AG04449 (cell line): ENCODE data around the gene ENOPH1.
"Not testable (repeated sequence)": the region's sequence is repeated elsewhere in the genome, so short reads cannot be mapped to it uniquely, and the experiment has no call there.

Source experiments
- CTCF ChIA-PET: fragments of 350-600 bp; formaldehyde crosslinking; extraction: SDS; loops from one replicate; lab custom pipeline; 2021; ENCODE audit warnings: antibody characterized with exemption; lab: Yijun Ruan, JAX
- POLR2A ChIA-PET: fragments of 400-600, 350-600 bp; formaldehyde crosslinking; extraction: SDS; loops from one replicate; lab custom pipeline; 2020; ENCODE audit warnings: antibody characterized with exemption, inconsistent platforms; lab: Yijun Ruan, JAX
- DNase-seq: peaks from one replicate; pipeline ENCODE4 v3.0.0-alpha.2; 2010; ENCODE audit warnings: low read depth, low spot score
- H3K4me3 ChIP-seq: 2 replicates; pipeline ENCODE4 v1.5.1; 2011; ENCODE audit warnings: low read depth, mild to moderate bottlenecking, control low read depth, low read length
- TF ChIP-seq, protein P1 (sequence below): IDR thresholded peaks from one replicate; pipeline ENCODE4 v1.5.1; 2011; ENCODE audit warnings: mild to moderate bottlenecking, moderate library complexity, low read length, control low read depth, inconsistent platforms; ENCODE audit not compliant: insufficient read depth; ENCODE audit errors: missing control alignments

The ENOPH1 gene

DNA sequence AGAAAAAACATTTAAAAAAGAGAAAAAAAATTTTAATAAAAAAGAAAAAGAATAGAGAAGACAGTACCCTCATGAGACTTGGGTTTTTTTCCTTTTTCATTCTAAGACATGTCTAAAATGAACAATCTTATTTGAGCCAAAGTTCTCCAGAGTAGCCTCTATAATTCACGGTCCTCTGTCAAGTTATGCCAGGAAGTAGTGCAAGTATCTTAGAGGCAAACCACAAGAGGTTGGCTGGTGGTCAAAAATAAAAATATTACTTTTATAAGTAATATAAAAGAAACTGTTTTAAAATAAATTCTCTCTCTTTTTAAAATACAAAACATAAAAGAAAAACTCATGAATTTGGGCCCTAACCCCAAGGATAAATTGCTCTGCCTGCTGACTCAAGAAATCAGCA is 26.7 kb upstream of the ENOPH1 start:
- no peak for DNase-seq
- POLR2A ChIA-PET, result no interaction called here
- TF ChIP-seq, protein P1, sequence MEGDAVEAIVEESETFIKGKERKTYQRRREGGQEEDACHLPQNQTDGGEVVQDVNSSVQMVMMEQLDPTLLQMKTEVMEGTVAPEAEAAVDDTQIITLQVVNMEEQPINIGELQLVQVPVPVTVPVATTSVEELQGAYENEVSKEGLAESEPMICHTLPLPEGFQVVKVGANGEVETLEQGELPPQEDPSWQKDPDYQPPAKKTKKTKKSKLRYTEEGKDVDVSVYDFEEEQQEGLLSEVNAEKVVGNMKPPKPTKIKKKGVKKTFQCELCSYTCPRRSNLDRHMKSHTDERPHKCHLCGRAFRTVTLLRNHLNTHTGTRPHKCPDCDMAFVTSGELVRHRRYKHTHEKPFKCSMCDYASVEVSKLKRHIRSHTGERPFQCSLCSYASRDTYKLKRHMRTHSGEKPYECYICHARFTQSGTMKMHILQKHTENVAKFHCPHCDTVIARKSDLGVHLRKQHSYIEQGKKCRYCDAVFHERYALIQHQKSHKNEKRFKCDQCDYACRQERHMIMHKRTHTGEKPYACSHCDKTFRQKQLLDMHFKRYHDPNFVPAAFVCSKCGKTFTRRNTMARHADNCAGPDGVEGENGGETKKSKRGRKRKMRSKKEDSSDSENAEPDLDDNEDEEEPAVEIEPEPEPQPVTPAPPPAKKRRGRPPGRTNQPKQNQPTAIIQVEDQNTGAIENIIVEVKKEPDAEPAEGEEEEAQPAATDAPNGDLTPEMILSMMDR, result no peak
- H3K4me3 ChIP-seq, result no peak overlapping the region
- CTCF ChIA-PET, result no interaction called here

GRCh38 chr4:82415061-82415460 is 15.3 kb upstream of the ENOPH1 start:
- not testable (repeated sequence) for DNase-seq, H3K4me3 ChIP-seq
- POLR2A ChIA-PET, result interaction anchor here (1.6 kb wide), 1 partner anchor 14 kb away, joined by 6 read pairs; no protein-coding TSS in a partner anchor
- CTCF ChIA-PET, result interaction anchor here (0.6 to 2.6 kb wide), 2 partner anchors 14 to 38 kb away, joined by 3 to 12 read pairs; partner anchors contain the start of gene HNRNPDL

- ChIA-PET CTCF (interaction anchor here (2.6 kb wide), 1 partner anchor 14 kb away, joined by 12 read pairs; the partner anchor contains the start of gene HNRNPDL), POLR2A (interaction anchor here (1.6 kb wide), 1 partner anchor 14 kb away, joined by 6 read pairs; no protein-coding TSS in a partner anchor)
- TF ChIP-seq, protein P1, result no peak
- DNase-seq, result no peak
- no peak overlapping the region for H3K4me3 ChIP-seq
These were observed 14.4 kb upstream of the ENOPH1 start for GRCh38 chr4:82415922-82416365.

DNA sequence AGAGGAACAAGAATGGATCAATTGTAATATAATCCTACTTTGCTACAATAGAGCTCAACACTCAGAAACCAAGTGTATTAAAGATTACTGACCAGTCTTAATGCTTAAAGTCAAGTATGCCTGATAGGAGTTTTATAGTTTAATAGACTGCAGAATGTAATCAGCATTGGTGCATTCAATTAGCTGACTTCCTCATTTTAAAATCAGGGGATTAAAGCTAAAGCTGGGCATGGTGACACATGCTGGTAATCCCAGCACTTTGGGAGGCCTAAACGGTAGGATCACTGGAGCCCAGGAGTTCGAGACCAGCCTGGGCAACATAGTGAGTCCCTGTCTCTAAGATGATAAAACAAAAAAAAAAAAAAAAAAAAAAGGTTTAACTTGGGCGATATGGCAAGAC is 10.9 kb upstream of the ENOPH1 start:
- POLR2A ChIA-PET, result interaction anchor here (0.8 to 2.2 kb wide), 3 partner anchors 9 to 45 kb away, joined by 5 to 13 read pairs (median 6); partner anchors contain the start of gene HNRNPD
- TF ChIP-seq, protein P1, result no peak
- no peak overlapping the region for H3K4me3 ChIP-seq
- DNase-seq, result no peak
- CTCF ChIA-PET, result interaction anchor here (2.5 kb wide), 1 partner anchor 9 kb away, joined by 15 read pairs; the partner anchor contains the start of gene HNRNPDL

- no peak for DNase-seq
- H3K4me3 ChIP-seq, result no peak overlapping the region
- CTCF ChIA-PET, result no interaction called here
- POLR2A ChIA-PET, result interaction anchor here (0.6 kb wide), 1 partner anchor 25 kb away, joined by 3 read pairs; no protein-coding TSS in a partner anchor
- TF ChIP-seq, protein P1, result no peak
These were observed 8.4 kb upstream of the ENOPH1 start for GRCh38 chr4:82421796-82422560.

DNA sequence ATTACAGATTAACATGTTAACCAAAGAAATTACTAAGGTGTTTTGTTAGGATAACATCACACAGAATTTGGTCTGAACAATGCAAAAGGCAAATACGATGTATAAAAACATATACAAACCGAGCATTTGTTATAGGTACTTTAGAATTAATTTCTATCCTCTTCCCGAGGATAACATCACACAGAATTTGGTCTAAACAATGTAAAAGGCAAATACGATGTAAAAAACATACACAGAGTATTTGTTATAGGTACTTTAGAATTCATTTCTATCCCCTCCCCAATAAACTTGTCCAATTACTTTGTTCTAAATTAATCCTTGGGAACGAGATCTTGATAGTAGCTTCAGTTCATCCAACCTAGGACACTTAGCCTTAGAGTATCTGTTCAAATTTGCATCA is 7.8 kb upstream of the ENOPH1 start:
- no peak overlapping the region for H3K4me3 ChIP-seq
- POLR2A ChIA-PET, result no interaction called here
- TF ChIP-seq, protein P1, result no peak
- CTCF ChIA-PET, result no interaction called here
- no peak for DNase-seq
